Measurements from ENCODE around the gene ATF6B.

ATF6B gene

GRCh38 chr6:32083812-32084768 is 44.0 kb downstream of the ATF6B start:
- Histone ChIP-seq H3K27ac (no peak overlapping the region), H3K27me3 (peaks cover 51% of the 10 kb centered on the region), H3K9me3 (no peaks in the 10 kb centered on the region), H3K36me3 (no peaks in the 10 kb centered on the region), H3K4me1 (ENCODE audit: control insufficient read depth in 1 of 2, insufficient read depth in 1 of 2, low read depth in 1 of 2, low read length in 1 of 2) (no peaks in the 10 kb centered on the region), H3K4me3 (ENCODE audit: low read depth in 1 of 2, low read length in 1 of 2) (no peak overlapping the region)
- no peak for TF ChIP-seq CTCF (IDR thresholded peaks at IDR 0.05)

- H3K27ac ChIP-seq = no peak overlapping the region
- no peak overlapping the region for H3K4me3 ChIP-seq (ENCODE audit: low read depth in 1 of 2, low read length in 1 of 2)
- no peaks in the 10 kb centered on the region for H3K36me3 ChIP-seq
- peaks cover 40% of the 10 kb centered on the region for H3K27me3 ChIP-seq
- no peak for TF ChIP-seq CTCF (IDR thresholded peaks at IDR 0.05)
- no peaks in the 10 kb centered on the region for H3K9me3 ChIP-seq
- H3K4me1 ChIP-seq (ENCODE audit: control insufficient read depth in 1 of 2, insufficient read depth in 1 of 2, low read depth in 1 of 2, low read length in 1 of 2) = no peaks in the 10 kb centered on the region
Measured at GRCh38 chr6:32082935-32083334, 45.1 kb downstream of the ATF6B start.

- TF ChIP-seq CTCF (IDR thresholded peaks at IDR 0.05) = no peak
- no peaks in the 10 kb centered on the region for H3K36me3 ChIP-seq
- no peaks in the 10 kb centered on the region for H3K4me1 ChIP-seq (ENCODE audit: control insufficient read depth in 1 of 2, insufficient read depth in 1 of 2, low read depth in 1 of 2, low read length in 1 of 2)
- H3K4me3 ChIP-seq (ENCODE audit: low read depth in 1 of 2, low read length in 1 of 2) = no peak overlapping the region
- no peak overlapping the region for H3K27ac ChIP-seq
- peaks cover 35% of the 10 kb centered on the region for H3K27me3 ChIP-seq
- H3K9me3 ChIP-seq = no peaks in the 10 kb centered on the region
Measured at GRCh38 chr6:32082478-32082877, 45.6 kb downstream of the ATF6B start.

GRCh38 chr6:32081168-32081990 is 46.7 kb downstream of the ATF6B start:
- H3K36me3 ChIP-seq = no peaks in the 10 kb centered on the region
- TF ChIP-seq CTCF (IDR thresholded peaks at IDR 0.05) = no peak
- H3K4me1 ChIP-seq (ENCODE audit: control insufficient read depth in 1 of 2, insufficient read depth in 1 of 2, low read depth in 1 of 2, low read length in 1 of 2) = no peaks in the 10 kb centered on the region
- peaks cover 24% of the 10 kb centered on the region for H3K27me3 ChIP-seq
- H3K4me3 ChIP-seq (ENCODE audit: low read depth in 1 of 2, low read length in 1 of 2) = no peak overlapping the region
- no peaks in the 10 kb centered on the region for H3K9me3 ChIP-seq
- no peak overlapping the region for H3K27ac ChIP-seq

DNA sequence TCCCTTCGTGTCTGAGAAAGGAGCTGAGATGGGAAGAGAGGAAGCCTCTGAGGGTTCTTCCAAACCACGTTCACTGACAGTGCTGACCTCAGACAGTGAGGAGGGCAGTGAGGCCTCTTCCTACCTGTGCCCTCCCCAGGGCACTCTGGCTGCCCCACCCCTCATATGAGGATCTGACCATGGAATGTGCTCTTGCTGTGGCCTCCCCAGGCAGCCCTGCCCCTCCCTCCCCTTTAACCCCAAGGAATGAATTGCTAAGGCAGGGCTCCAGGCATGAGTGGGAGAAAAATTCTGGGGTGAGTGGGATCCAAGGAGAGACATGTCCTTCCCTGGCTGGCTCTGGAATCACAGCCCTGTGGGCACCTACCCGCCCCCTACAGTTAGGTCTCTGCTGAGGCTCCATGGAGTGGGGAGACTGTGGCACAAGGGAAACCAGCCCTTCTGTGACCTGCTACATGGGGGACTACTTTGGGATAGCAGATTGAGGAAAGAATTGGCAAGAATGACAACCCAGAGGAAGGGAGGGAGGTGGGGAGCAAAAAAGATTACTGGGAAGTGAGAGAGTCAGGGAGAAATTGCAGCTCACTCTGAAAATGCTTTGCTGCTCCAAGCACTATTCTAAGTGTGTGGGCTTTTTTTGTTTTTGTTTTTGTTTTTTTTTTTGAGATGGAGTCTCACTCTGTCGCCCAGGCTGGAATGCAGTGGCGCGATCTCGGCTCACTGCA is 48.3 kb downstream of the ATF6B start:
- Histone ChIP-seq H3K27ac (no peak overlapping the region), H3K4me3 (ENCODE audit: low read depth in 1 of 2, low read length in 1 of 2) (no peak overlapping the region), H3K4me1 (ENCODE audit: control insufficient read depth in 1 of 2, insufficient read depth in 1 of 2, low read depth in 1 of 2, low read length in 1 of 2) (no peaks in the 10 kb centered on the region), H3K36me3 (no peaks in the 10 kb centered on the region), H3K9me3 (no peaks in the 10 kb centered on the region), H3K27me3 (peaks cover 8% of the 10 kb centered on the region)
- TF ChIP-seq CTCF (IDR thresholded peaks at IDR 0.05) = no peak
